ENCODE results near the gene YY1.

- TF ChIP-seq POLR2A (IDR thresholded peaks at IDR 0.05; ENCODE audit: low read length) (no peak), GATA1 (IDR thresholded peaks at IDR 0.05; ENCODE audit: low read depth, low read length) (no peak)
These were observed 63.7 kb downstream of the YY1 start for GRCh38 chr14:100302616-100303015.
